HG02763 (cell line): ENCODE data around the gene IGFBP2.

Experiments
- ATAC-seq: cut with Tn5 transposase; IDR thresholded peaks from one replicate; pipeline ENCODE4 v1.9.1; 2021; ENCODE audit warnings: mild to moderate bottlenecking, moderate library complexity; ENCODE audit not compliant: unreplicated experiment

IGFBP2 gene

GRCh38 chr2:216636551-216637450, 3.6 kb downstream of the IGFBP2 start:
- no peak for ATAC-seq

GRCh38 chr2:216637472-216637871, 4.3 kb downstream of the IGFBP2 start:
- ATAC-seq = no peak

GRCh38 chr2:216643986-216644659, 10.9 kb downstream of the IGFBP2 start:
- no peak for ATAC-seq

- ATAC-seq = no peak
Measured at GRCh38 chr2:216644842-216645635, 11.8 kb downstream of the IGFBP2 start.

GRCh38 chr2:216645636-216645950, 12.4 kb downstream of the IGFBP2 start:
- ATAC-seq = no peak

GRCh38 chr2:216646116-216646515, 12.9 kb downstream of the IGFBP2 start:
- ATAC-seq = no peak

GRCh38 chr2:216648105-216648504, 14.9 kb downstream of the IGFBP2 start:
- no peak for ATAC-seq

GRCh38 chr2:216649574-216649973, 16.4 kb downstream of the IGFBP2 start:
- ATAC-seq = no peak

- ATAC-seq = no peak
Measured at GRCh38 chr2:216650626-216651257, 17.5 kb downstream of the IGFBP2 start.

- ATAC-seq = no peak
Measured at GRCh38 chr2:216651351-216651881, 18.2 kb downstream of the IGFBP2 start.

- ATAC-seq = no peak
Measured at GRCh38 chr2:216652566-216652965, 19.3 kb downstream of the IGFBP2 start.

- ATAC-seq = no peak
Measured at GRCh38 chr2:216653093-216653799, 20.0 kb downstream of the IGFBP2 start.

- ATAC-seq = no peak
Measured at GRCh38 chr2:216653931-216654365, 20.7 kb downstream of the IGFBP2 start.

GRCh38 chr2:216654528-216655052, 21.4 kb downstream of the IGFBP2 start:
- no peak for ATAC-seq

- no peak for ATAC-seq
Measured at GRCh38 chr2:216657086-216657855, 24.1 kb downstream of the IGFBP2 start.

- no peak for ATAC-seq
Measured at GRCh38 chr2:216657980-216658379, 24.8 kb downstream of the IGFBP2 start.

- no peak for ATAC-seq
Measured at GRCh38 chr2:216658757-216659156, 25.5 kb downstream of the IGFBP2 start.

GRCh38 chr2:216659276-216659675, 26.1 kb downstream of the IGFBP2 start:
- ATAC-seq = no peak

GRCh38 chr2:216660496-216660895, 27.3 kb downstream of the IGFBP2 start:
- ATAC-seq = no peak
